Liver (tissue), 9 donors: ENCODE measurements around the gene CAMSAP3. TPM values are rescaled to one million over a fixed set of nuclear protein-coding genes. Genes with fewer than 3 reads are reported as not detected.

Source experiments
- DNase-seq: peaks from one replicate; pipeline ENCODE4 v3.0.0-alpha.2; 2017; ENCODE audit warnings: low spot score
- H3K27ac ChIP-seq, 2 donors: one replicate each; pipeline ENCODE4 v1.7.0; 2013; ENCODE audit warnings: inconsistent platforms in 2 of 2, low read length in 2 of 2, control low read depth in 1 of 2, low read depth in 1 of 2, mild to moderate bottlenecking in 1 of 2
- H3K27me3 ChIP-seq, 4 donors: one replicate each; pipeline versions ENCODE4 v1.6.1 to v1.7.0; 2013; ENCODE audit warnings: low read length in 3 of 4, inconsistent platforms in 1 of 4, mild to moderate bottlenecking in 1 of 4, moderate library complexity in 1 of 4; ENCODE audit not compliant: control insufficient read depth in 4 of 4, insufficient read depth in 4 of 4
- H3K36me3 ChIP-seq, 4 donors: one replicate each; pipeline versions ENCODE4 v1.6.1 to v1.7.0; 2013; ENCODE audit warnings: low read length in 3 of 4, mild to moderate bottlenecking in 3 of 4, low read depth in 1 of 4, moderate library complexity in 1 of 4; ENCODE audit not compliant: control insufficient read depth in 4 of 4, insufficient read depth in 3 of 4
- H3K4me1 ChIP-seq, 4 donors: one replicate each; pipeline versions ENCODE4 v1.6.1 to v1.7.0; 2013; ENCODE audit warnings: low read length in 3 of 4, mild to moderate bottlenecking in 3 of 4, moderate library complexity in 1 of 4; ENCODE audit not compliant: control insufficient read depth in 4 of 4, insufficient read depth in 4 of 4
- H3K4me3 ChIP-seq, 3 donors: one replicate each; pipeline versions ENCODE4 v1.6.1 to v1.7.0; 2013; ENCODE audit warnings: low read length in 3 of 3, control low read depth in 1 of 3, low read depth in 1 of 3, mild to moderate bottlenecking in 1 of 3
- H3K9ac ChIP-seq, 2 donors: one replicate each; pipeline ENCODE4 v1.7.0; 2013; ENCODE audit warnings: low read length in 2 of 2, mild to moderate bottlenecking in 2 of 2, moderate library complexity in 2 of 2, control low read depth in 1 of 2, low read depth in 1 of 2
- H3K9me3 ChIP-seq, 4 donors: one replicate each; pipeline versions ENCODE4 v1.6.1 to v1.7.0; 2013; ENCODE audit warnings: low read length in 3 of 4; ENCODE audit not compliant: control insufficient read depth in 4 of 4
- ATF3 ChIP-seq: IDR thresholded peaks from 2 replicates; pipeline ENCODE4 v1.6.1; 2016; ENCODE audit warnings: antibody characterized with exemption
- CTCF ChIP-seq: fragments of 150-350 bp; IDR thresholded peaks from 2 replicates; pipeline ENCODE4 v1.5.1; 2017; ENCODE audit warnings: improper control_type of control experiment, low read depth, low read length; ENCODE audit not compliant: missing input control
- EGR1 ChIP-seq, 2 donors: IDR thresholded peaks; 2 replicates each; pipeline ENCODE4 v1.6.1; 2016 to 2018; ENCODE audit warnings: antibody characterized with exemption in 2 of 2, low read depth in 2 of 2
- FOXA1 ChIP-seq: IDR thresholded peaks from 2 replicates; pipeline ENCODE4 v1.6.1; 2016; ENCODE audit warnings: antibody characterized with exemption
- FOXA2 ChIP-seq: IDR thresholded peaks from 2 replicates; pipeline ENCODE4 v1.6.1; 2016; ENCODE audit warnings: antibody characterized with exemption
- GABPA ChIP-seq, 2 donors: IDR thresholded peaks in 1 of 2; conservative IDR thresholded peaks in 1 of 2; 2 replicates each; pipeline ENCODE4 v1.6.1; 2016; ENCODE audit warnings: antibody characterized with exemption in 2 of 2, mild to moderate bottlenecking in 1 of 2, moderate library complexity in 1 of 2
- HNF4A ChIP-seq, 2 donors: conservative IDR thresholded peaks; 2 replicates each; pipeline ENCODE4 v1.6.1; 2016; ENCODE audit warnings: antibody characterized with exemption in 2 of 2, mild to moderate bottlenecking in 2 of 2
- HNF4G ChIP-seq: IDR thresholded peaks from 2 replicates; pipeline ENCODE4 v1.6.1; 2016; ENCODE audit warnings: antibody characterized with exemption
- JUND ChIP-seq, 2 donors: IDR thresholded peaks; 2 replicates each; pipeline ENCODE4 v1.6.1; 2016; ENCODE audit warnings: antibody characterized with exemption in 2 of 2
- MAX ChIP-seq: IDR thresholded peaks from 2 replicates; pipeline ENCODE4 v1.6.1; 2016; ENCODE audit warnings: antibody characterized with exemption
- NR2F2 ChIP-seq: IDR thresholded peaks from 2 replicates; pipeline ENCODE4 v1.6.1; 2016; ENCODE audit warnings: antibody characterized with exemption
- RAD21 ChIP-seq, 2 donors: IDR thresholded peaks; 2 replicates each; pipeline ENCODE4 v1.6.1; 2016; ENCODE audit warnings: antibody characterized with exemption in 2 of 2, mild to moderate bottlenecking in 2 of 2
- REST ChIP-seq: IDR thresholded peaks from 2 replicates; pipeline ENCODE4 v1.6.1; 2016; ENCODE audit warnings: antibody characterized with exemption, mild to moderate bottlenecking
- RXRA ChIP-seq, 2 donors: IDR thresholded peaks; 2 replicates each; pipeline ENCODE4 v1.6.1; 2017 to 2018; ENCODE audit warnings: antibody characterized with exemption in 2 of 2, mild to moderate bottlenecking in 1 of 2
- YY1 ChIP-seq: IDR thresholded peaks from 2 replicates; pipeline ENCODE4 v1.6.1; 2016; ENCODE audit warnings: antibody characterized with exemption, mild to moderate bottlenecking
- ZBTB33 ChIP-seq: IDR thresholded peaks from 2 replicates; pipeline ENCODE4 v1.6.1; 2016; ENCODE audit warnings: antibody characterized with exemption
- WGBS: extraction: QIAGEN DNeasy Blood & Tissue Kit; methylation state at CpG from one replicate; pipeline ENCODE4 v1.1.7; 2013; 5-methylcytosine and 5-hydroxymethylcytosine counted together
- polyA plus RNA-seq, 2 donors: library from polyadenylated mRNA; stranded (reverse) in 1 of 2; unstranded in 1 of 2; fragments of 200-250 nt in 1 of 2; fragments of >200 nt in 1 of 2; fragmentation: Nextera tagmentation in 1 of 2; extraction: Ambion mirVana in 1 of 2; gene quantifications; one replicate each; pipeline versions ENCODE4 v1.2.1 to v1.2.3, GENCODE V29; 2013 to 2015
- total RNA-seq, 2 donors: library from RNA; depleted of rRNA; stranded (reverse); fragments of >200 nt; gene quantifications; one replicate each; pipeline ENCODE4 v1.2.3, GENCODE V29; 2014
- donor health status: healthy.
- donor health status: healthy.
- donor health status: healthy.
- donor health status: healthy.
- donor health status: healthy.

The CAMSAP3 gene
- total and polyA plus RNA-seq, 4 donors: 4.4 to 19.1 (median 9.8) TPM

GRCh38 chr19:7639863-7640348 lies 44.2 kb downstream of the CAMSAP3 start:
- TF ChIP-seq HNF4A (conservative IDR thresholded peaks at IDR 0.05): no peak
- no peak for TF ChIP-seq GABPA (IDR thresholded peaks at IDR 0.05 in 1 of 2, conservative IDR thresholded peaks at IDR 0.05 in 1 of 2)
- TF ChIP-seq JUND (IDR thresholded peaks at IDR 0.05): no peak
- TF ChIP-seq FOXA1: no peak
- no peak for TF ChIP-seq CTCF
- TF ChIP-seq ATF3: no peak
- no peak for TF ChIP-seq FOXA2
- TF ChIP-seq NR2F2: no peak
- TF ChIP-seq YY1: no peak
- no peak for TF ChIP-seq RAD21 (IDR thresholded peaks at IDR 0.05)
- TF ChIP-seq EGR1 (IDR thresholded peaks at IDR 0.05; ENCODE audit: low read depth in 2 of 2): no peak
- no peak for TF ChIP-seq MAX
- TF ChIP-seq ZBTB33: no peak
- no peak for TF ChIP-seq RXRA (IDR thresholded peaks at IDR 0.05)
- H3K27me3 ChIP-seq: no peaks in the 10 kb centered on the region
- no peak overlapping the region for H3K27ac ChIP-seq
- DNase-seq: no peak
- H3K9ac ChIP-seq: no peak overlapping the region
- H3K4me3 ChIP-seq: no peak overlapping the region
- no peaks in the 10 kb centered on the region for H3K9me3 ChIP-seq
- peaks cover 1 to 25% (median 15%) of the 10 kb centered on the region in 4 donors for H3K4me1 ChIP-seq
- H3K36me3 ChIP-seq: peaks cover 0 to 3% (median 0%) of the 10 kb centered on the region in 4 donors
- 97% methylated on average over 13 of the region's 13 CpGs for WGBS

GRCh38 chr19:7640803-7641202 lies 45.1 kb downstream of the CAMSAP3 start:
- no peak for DNase-seq
- H3K4me1 ChIP-seq: peaks cover 1 to 19% (median 14%) of the 10 kb centered on the region in 4 donors
- peaks cover 0 to 3% (median 0%) of the 10 kb centered on the region in 4 donors for H3K36me3 ChIP-seq

More at GRCh38 chr19:7640803-7641202, 45.1 kb downstream of the CAMSAP3 start:
- H3K27ac ChIP-seq: no peak overlapping the region
- WGBS: 96% methylated on average over 11 of the region's 11 CpGs
- no peaks in the 10 kb centered on the region for H3K27me3 ChIP-seq
- no peaks in the 10 kb centered on the region for H3K9me3 ChIP-seq
- no peak overlapping the region for H3K4me3 ChIP-seq
- H3K9ac ChIP-seq: no peak overlapping the region
- TF ChIP-seq GABPA (IDR thresholded peaks at IDR 0.05 in 1 of 2, conservative IDR thresholded peaks at IDR 0.05 in 1 of 2) (no peak), REST (no peak), HNF4A (conservative IDR thresholded peaks at IDR 0.05) (no peak), EGR1 (IDR thresholded peaks at IDR 0.05; ENCODE audit: low read depth in 2 of 2) (no peak), HNF4G (no peak), RXRA (IDR thresholded peaks at IDR 0.05) (no peak), FOXA2 (no peak), JUND (IDR thresholded peaks at IDR 0.05) (no peak), CTCF (no peak), ZBTB33 (no peak)
